Activated T-cell treated with anti-CD3 and anti-CD28 coated beads for 1 hour (primary cell): ENCODE data around the gene NXPH4.

Experiments used
- DNase-seq: peaks from one replicate; pipeline ENCODE4 v3.0.0-alpha.2; 2020; ENCODE audit warnings: low read depth

NXPH4 gene

DNA sequence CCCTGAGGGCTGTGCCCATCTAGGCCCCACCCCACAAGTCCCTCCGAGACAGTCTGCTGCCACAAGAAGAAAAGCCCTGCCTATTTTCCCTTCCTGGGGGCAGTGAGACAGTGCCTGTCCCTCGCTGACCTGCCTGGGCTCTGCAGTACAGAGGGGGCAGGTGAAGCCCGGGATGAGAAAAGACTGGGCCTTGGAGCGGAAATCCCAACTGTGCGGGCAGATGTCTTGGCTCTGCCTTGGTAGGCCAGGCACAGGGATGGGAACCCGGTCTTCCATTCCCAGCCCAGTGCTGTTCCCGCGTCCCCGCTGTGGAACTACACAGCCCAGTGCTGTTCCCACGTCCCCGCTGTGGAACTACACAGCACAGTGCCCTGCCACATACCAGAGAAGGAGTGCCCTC, 12.8 kb upstream of the NXPH4 start:
- DNase-seq, result no peak

DNA sequence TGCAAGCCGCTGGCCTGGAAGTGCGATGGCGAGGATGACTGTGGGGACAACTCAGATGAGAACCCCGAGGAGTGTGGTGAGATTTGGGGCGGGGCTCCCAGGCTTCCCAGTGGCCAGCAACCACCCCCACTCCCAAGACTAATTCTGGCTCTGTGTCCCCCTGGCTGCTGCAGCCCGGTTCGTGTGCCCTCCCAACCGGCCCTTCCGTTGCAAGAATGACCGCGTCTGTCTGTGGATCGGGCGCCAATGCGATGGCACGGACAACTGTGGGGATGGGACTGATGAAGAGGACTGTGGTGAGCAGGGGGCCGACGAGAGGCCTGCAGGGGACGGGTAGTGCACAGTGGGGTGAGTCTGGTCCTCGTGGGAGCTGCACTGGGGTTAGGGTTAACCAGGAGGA, 12.1 kb upstream of the NXPH4 start:
- DNase-seq, result no peak

DNA sequence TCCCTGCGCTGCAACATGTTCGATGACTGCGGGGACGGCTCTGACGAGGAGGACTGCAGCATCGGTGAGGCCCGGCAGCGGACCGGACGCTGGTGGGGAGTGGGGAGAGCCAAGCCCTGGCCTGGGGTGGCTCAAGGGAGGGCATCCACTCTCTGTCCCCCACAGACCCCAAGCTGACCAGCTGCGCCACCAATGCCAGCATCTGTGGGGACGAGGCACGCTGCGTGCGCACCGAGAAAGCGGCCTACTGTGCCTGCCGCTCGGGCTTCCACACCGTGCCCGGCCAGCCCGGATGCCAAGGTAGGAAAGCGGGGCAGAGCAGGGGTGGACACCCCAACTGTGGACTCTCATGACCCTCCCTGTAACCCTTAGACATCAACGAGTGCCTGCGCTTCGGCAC, 11.4 kb upstream of the NXPH4 start:
- DNase-seq, result no peak

DNA sequence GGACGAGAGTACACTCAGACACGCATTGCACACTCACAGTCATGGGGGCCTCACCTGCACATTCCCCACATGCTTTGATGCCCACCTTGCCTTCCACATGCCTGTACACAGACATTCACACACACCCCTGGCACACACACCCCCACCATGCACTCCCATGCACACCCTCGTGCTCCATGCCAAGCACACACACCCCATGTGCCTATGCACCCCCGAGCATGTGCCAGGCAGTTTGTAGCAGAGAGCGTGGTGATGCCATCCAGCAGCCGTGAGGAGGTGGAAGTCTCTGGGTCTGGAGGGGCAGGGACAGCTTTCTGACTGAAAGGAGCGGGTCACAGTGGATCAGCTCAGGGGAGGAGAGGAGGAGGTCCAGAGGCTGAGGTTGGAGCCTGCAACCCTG, 10.7 kb upstream of the NXPH4 start:
- DNase-seq, result no peak

DNA sequence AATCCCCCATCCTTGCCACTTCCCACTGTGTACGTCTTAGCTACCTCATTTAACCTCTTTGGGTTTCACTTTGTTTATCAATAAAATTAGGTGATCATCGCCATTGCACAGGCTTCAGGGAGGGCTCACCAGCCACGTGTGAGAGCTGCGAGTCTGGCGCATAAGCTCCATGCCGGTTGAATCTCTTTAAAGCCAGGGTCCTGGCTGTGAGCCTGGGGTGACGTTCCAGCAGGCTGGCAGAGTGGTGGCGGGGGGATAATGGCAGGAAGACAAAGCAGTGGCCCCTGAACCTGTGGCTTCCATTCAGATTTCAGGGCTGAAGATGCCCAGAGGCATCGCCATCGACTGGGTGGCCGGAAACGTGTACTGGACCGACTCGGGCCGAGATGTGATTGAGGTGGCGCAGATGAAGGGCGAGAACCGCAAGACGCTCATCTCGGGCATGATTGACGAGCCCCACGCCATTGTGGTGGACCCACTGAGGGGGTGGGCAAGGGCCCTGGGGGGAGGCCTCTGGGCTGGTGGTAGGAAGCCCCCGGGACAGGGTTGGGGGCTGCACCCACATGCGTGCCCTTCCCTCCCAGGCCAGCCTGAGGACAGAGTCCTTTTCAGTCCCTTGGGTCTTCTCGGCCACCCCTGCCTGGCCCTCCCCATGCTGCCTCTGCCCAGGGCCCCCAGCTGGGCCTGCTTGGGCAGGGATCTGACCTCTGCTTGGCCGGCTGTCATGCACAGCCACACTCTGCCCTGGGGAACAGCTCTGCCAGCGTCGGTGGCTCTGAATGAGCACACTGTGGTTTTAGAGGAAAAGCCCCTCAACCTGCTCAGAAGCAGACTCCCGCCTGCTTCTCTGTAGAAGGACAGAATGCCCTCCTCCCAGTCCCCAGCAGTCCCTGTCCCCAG, 8.6 kb upstream of the NXPH4 start:
- no peak for DNase-seq

DNA sequence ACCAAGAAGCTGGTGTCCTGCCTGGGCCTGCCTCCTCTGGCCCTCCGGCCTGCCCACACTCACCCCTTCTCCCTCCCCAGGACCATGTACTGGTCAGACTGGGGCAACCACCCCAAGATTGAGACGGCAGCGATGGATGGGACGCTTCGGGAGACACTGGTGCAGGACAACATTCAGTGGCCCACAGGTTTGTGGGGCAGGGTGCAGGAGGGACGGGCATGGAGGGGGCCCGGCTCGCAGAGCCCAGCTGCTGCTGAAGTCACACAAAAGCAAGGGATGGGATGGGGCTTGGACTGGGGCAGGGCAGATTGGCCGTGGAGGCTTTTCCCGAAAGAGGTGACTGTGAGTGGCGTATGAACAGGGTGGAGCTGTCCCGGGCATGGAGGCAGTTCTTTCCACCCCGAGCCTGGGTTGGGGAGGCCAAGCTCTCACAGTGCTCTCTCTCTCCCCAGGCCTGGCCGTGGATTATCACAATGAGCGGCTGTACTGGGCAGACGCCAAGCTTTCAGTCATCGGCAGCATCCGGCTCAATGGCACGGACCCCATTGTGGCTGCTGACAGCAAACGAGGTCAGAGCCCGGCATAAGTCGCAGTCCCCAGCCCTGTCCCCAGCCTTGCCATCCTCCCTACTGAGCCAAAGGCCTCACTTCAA, 7.8 kb upstream of the NXPH4 start:
- DNase-seq, result no peak

DNA sequence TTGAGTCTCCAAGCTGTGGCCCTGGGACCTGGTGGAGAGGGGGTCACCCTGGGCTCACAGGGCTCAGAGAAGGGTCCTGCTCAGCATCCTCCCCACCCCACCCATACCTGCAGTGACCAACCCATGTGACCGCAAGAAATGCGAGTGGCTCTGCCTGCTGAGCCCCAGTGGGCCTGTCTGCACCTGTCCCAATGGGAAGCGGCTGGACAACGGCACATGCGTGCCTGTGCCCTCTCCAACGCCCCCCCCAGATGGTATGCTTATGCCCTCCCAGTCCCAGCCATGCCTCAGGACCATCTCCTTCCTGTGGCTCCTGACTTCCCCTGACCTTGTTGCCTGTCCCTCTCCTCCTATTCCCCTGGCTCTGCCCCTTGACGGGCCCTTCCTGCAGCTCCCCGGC, 6.7 kb upstream of the NXPH4 start:
- no peak for DNase-seq

DNA sequence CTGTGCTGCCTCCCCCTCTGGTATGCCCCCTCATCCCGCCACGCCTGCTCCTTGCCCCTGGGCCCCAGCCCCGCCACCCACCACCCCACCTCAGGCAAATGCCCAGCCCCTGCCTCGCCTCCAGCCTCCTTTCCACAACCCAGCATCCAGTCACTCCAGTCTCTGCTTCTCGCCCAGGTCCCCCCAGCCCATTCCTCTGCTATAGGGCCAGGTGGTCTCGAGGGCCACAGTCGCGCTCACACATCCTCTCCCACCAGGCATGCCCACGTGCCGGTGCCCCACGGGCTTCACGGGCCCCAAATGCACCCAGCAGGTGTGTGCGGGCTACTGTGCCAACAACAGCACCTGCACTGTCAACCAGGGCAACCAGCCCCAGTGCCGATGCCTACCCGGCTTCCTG, 6.1 kb upstream of the NXPH4 start:
- DNase-seq, result no peak

DNA sequence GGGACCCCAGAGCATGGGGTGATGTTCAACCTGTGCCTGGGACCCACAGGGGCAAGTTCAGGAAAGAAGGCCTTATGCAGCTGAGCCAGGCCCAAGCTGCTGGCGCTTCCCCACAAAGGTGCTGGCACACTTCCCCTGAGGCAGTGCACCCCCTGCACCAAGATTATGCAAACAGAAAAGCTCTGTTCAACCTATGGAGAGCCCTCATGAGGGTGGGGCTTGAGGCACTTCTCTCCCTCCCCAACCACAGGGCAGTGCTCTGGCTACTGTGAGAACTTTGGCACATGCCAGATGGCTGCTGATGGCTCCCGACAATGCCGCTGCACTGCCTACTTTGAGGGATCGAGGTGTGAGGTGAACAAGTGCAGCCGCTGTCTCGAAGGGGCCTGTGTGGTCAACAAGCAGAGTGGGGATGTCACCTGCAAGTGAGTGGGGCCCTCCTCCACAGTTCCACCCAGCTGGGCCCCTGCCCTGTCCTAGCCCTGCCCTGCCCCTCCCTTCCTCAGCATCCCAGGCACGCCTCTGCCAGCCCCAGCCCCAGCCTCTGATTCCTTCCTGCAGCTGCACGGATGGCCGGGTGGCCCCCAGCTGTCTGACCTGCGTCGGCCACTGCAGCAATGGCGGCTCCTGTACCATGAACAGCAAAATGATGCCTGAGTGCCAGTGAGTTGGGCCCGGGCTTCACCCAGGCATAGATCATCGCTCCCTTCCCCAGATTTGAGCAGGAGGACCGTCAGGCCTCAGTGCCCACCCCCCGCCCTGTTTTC, 5.5 kb upstream of the NXPH4 start:
- DNase-seq, result no peak

DNA sequence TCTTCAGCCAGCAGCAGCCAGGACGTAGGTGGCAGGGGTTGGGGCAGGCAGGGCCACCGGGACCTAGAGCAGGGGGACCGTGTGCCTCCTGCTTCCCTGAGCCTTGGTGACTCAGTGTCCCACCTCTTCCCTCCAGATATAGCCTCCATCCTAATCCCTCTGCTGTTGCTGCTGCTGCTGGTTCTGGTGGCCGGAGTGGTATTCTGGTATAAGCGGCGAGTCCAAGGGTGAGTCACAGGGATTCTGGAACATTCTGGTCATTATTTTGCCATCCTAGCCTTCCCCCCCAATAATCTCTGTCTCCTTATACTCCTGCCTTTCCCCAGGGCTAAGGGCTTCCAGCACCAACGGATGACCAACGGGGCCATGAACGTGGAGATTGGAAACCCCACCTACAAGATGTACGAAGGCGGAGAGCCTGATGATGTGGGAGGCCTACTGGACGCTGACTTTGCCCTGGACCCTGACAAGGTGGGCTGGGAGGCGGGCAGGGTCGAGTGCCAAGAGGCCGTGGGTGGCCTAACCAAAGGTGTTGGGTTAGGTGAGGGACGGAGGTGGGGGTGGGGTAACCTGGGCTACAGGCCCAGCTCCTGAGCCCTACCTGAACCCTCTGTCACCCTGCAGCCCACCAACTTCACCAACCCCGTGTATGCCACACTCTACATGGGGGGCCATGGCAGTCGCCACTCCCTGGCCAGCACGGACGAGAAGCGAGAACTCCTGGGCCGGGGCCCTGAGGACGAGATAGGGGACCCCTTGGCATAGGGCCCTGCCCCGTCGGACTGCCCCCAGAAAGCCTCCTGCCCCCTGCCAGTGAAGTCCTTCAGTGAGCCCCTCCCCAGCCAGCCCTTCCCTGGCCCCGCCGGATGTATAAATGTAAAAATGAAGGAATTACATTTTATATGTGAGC, 4.5 kb upstream of the NXPH4 start:
- DNase-seq, result no peak

DNA sequence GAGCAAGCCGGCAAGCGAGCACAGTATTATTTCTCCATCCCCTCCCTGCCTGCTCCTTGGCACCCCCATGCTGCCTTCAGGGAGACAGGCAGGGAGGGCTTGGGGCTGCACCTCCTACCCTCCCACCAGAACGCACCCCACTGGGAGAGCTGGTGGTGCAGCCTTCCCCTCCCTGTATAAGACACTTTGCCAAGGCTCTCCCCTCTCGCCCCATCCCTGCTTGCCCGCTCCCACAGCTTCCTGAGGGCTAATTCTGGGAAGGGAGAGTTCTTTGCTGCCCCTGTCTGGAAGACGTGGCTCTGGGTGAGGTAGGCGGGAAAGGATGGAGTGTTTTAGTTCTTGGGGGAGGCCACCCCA, 3.9 kb upstream of the NXPH4 start:
- no peak for DNase-seq

DNA sequence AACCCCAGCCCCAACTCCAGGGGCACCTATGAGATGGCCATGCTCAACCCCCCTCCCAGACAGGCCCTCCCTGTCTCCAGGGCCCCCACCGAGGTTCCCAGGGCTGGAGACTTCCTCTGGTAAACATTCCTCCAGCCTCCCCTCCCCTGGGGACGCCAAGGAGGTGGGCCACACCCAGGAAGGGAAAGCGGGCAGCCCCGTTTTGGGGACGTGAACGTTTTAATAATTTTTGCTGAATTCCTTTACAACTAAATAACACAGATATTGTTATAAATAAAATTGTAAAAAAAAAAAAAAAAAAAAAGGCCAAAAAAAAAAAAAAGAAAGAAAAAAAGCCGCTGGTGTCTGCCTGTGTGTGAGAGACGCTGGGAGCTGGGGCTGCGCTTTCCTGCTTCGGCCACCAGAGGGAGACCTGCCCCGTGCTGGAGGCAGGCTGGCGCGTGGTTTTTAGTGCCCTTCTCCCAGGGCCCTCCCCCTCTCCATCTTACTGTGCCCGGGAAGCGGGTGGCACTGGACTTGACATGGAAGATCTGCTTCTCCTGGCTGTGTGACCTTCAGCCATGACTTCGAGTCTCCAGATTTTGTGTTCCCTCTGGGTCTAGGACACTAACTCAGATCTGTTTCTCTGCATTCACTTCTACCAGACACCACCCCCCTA, 3.4 kb upstream of the NXPH4 start:
- DNase-seq, result peak; percentile 76

DNA sequence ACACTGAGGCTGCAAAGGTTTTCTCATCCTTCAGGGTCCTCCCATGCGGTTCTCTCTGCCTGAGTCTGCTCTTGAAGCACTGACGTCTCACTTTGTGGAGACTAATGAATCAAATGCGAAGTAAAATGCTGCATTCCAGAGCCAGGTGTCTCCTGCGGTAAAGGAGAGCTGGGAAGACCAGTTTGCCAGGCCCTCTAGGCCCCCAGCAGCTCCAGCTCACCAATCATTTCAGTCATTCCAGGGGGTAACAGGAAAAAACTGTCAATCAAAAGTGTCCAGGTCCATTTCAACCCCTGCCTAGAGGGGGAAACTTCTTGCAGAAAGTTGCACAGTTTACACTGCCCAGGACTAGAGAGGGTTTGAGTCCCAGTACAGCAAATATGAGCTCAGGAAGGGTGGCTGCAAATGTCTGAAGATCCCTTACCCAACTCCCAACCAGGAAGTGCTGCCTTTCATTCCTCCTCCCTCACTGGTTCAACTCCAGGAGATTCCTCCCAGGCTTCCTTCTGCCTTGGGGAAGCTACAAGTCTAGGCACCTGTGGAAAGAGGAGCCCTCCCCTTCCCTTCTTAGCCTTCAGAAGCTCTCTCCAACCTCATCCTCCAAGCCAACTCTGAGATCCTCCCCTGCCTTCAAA, 2.7 kb upstream of the NXPH4 start:
- no peak for DNase-seq

DNA sequence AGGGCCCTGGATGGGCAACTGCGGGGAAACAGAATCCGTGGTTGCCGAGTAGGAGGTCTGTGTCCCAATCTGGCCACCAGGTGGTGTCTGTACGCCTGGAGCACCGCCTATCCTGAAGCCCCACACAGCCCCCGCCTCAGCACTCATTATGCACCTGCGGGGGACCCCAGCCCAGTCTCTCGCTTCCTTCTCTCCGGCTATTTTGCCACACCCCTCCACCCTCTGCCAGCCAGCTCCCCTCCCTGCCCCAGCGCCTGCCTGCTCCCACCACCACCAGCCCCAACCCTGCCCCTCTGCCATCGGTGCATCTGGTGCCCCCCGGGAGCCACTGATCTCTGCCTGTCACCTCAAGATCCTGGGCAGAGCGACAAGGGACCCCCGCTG, 2.2 kb upstream of the NXPH4 start:
- peak; percentile 55 for DNase-seq

DNA sequence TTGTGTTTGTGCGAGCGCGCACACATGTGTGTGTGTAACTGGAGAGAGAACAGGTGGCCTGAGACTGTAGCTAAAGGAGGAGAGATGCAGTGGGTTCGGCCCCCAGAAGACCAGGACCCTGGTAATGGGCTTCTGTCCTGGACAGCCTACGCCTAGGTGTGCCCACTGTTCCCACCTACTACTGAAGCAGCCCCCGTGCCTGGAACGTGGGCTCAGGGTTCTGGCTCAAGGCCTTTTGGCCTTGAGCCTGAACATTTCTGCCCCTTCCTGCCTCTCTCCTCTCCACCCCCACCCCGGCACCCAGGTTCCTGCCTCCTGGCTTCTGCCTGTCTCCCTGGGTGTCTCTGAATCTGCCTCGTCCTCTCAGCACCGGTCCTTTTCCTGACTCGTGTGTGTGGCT, 1.5 kb upstream of the NXPH4 start:
- no peak for DNase-seq

DNA sequence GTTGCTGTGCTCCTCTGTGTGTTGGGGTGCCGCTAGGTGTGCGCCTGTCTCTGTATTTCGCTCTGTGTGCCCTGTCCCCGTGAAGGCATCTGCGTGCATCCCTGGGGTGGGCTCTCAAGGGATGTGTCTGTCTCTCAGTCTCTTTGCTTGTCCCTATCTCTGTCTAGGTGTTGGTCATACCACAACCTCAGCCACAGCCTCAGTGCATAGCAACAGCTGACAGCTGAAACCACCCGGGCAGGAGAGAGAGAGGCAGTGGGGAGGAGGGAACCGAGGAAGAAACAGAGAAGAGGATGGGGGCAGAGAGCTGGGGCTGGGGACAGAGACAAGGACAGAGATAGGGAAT, 953 bp upstream of the NXPH4 start:
- DNase-seq, result no peak

DNA sequence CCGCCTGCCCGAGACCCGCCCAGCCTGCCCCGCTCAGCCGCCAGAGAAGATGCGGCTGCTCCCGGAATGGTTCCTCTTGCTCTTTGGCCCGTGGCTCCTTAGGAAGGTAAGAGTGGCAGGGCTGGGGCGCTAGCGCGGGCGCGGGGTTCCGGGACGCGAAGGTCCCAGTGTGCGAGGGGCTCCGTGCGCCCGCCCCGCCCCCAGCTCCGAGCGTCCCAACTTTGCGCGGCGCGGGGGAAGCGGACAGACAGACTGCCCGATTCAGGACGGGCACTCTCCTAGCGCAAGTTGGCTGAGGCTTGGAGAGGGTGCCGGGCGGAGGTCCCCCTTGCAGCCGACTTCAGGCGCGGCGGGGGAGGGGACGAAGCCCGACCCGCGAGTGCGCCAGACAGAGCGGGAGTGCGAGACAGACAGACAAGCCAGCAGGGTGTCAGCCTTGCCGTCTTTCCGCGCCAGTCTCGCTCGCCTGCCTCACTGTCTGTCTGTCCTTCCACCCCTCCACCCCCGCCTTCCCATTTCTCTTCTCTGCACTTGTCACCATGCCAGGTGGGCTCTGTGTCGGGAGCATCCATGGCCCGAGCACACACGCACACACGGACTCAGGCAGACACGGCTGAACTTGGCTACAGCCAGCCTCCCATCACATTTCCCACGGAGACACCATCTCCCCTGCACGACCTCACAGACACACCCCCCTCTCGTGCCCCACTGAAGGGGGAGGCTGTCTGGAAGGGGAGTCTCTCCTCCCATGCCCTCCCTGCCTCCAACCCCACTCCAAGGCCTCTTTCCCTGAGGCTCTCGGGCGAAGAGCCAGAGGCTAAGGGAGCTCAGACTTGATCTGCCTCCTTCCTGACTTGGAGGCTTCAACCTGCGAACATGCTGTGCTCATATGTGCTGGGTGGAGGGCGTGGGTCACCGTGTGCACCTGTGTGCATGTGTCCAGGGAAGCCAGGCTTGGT, 606 bp downstream of the NXPH4 start:
- DNase-seq, result no peak

DNA sequence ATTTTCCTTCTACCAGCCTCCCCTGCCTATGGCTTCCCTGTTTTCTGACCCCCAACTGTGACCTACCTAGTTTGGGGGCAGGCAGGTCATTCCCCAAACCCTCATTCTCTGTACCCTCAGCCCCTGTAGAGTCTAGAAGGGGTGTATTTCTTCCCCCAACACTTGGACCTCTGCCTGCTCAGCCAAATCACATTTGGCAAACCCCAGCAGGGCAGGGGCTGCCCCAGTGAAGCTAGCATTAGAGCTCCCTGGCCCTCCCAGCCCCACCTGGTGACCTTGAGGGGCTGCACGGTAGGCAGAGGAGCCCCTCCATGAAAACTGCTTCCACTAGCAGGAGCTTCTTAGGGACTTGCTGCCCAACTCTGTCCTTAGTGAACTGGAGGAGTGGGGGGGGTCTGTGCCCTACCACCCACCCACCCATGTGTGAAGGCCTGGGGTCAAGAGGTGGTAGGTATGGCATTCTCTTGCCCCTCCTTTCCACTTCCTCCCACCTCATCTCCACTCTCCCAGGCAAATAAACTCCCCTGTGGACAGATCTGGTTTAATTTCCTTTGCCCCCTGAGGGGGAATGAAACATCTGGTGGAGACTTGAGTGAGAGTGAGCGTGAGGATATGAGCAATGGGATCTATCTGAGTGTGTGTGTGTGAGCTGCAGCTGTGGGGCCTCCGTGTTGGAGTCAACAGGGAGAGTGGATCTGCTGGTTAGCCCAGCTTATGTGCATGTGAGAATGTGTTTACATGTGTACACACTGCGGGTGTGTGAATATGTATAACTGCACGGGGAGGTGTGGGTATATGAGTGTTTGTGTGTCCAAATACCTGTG, 1.6 kb downstream of the NXPH4 start:
- DNase-seq, result no peak
